ENCODE data around the gene RAD51C.
"Not testable (repeated sequence)": the region's sequence is repeated elsewhere in the genome, so short reads cannot be mapped to it uniquely, and the experiment has no call there.

The RAD51C gene

GRCh38 chr17:58692239-58693055, at the start of gene RAD51C:
Gene RAD51C, plus strand, starts transcription at chr17:58692602. Its CDS starts 42 bp downstream, at chr17:58692644.
- peak; percentile 92 for DNase-seq

- DNase-seq, result no peak
Observed at GRCh38 chr17:58643147-58643546, 49.3 kb upstream of the RAD51C start.

GRCh38 chr17:58648236-58648635, 44.2 kb upstream of the RAD51C start:
- no peak for DNase-seq

GRCh38 chr17:58657962-58658803, 34.2 kb upstream of the RAD51C start:
- not testable (repeated sequence) for DNase-seq

GRCh38 chr17:58658804-58659713, 33.3 kb upstream of the RAD51C start:
- DNase-seq, result peak; percentile 91

GRCh38 chr17:58659714-58660084, 32.7 kb upstream of the RAD51C start:
- DNase-seq, result not testable (repeated sequence)

- DNase-seq, result no peak
Observed at GRCh38 chr17:58660621-58661020, 31.8 kb upstream of the RAD51C start.

GRCh38 chr17:58661499-58661898, 30.9 kb upstream of the RAD51C start:
- no peak for DNase-seq

GRCh38 chr17:58664302-58664701, 28.1 kb upstream of the RAD51C start:
- DNase-seq, result no peak

GRCh38 chr17:58665946-58666857, 26.2 kb upstream of the RAD51C start:
- DNase-seq, result no peak

GRCh38 chr17:58666858-58667267, 25.5 kb upstream of the RAD51C start:
- DNase-seq, result no peak

GRCh38 chr17:58667934-58668597, 24.3 kb upstream of the RAD51C start:
- DNase-seq, result no peak

- no peak for DNase-seq
Observed at GRCh38 chr17:58668598-58668935, 23.8 kb upstream of the RAD51C start.

GRCh38 chr17:58669853-58670252, 22.5 kb upstream of the RAD51C start:
- no peak for DNase-seq

GRCh38 chr17:58671969-58672368, 20.4 kb upstream of the RAD51C start:
- DNase-seq, result no peak

- no peak for DNase-seq
Observed at GRCh38 chr17:58677194-58677880, 15.1 kb upstream of the RAD51C start.

GRCh38 chr17:58678287-58678686, 14.1 kb upstream of the RAD51C start:
- DNase-seq, result not testable (repeated sequence)

- no peak for DNase-seq
Observed at GRCh38 chr17:58679263-58680037, 13.0 kb upstream of the RAD51C start.

- DNase-seq, result no peak
Observed at GRCh38 chr17:58680038-58680369, 12.4 kb upstream of the RAD51C start.

- DNase-seq, result no peak
Observed at GRCh38 chr17:58684003-58684402, 8.4 kb upstream of the RAD51C start.

Measured in NCI-H345 (cell line).